Measurements from ENCODE around the gene ZNF331. TPM values are rescaled to one million over a fixed set of nuclear protein-coding genes. Genes with fewer than 3 reads are reported as not detected.
"Not testable (repeated sequence)": the region's sequence is repeated elsewhere in the genome, so short reads cannot be mapped to it uniquely, and the experiment has no call there.

The ZNF331 gene
- total RNA-seq, 1 experiment from 2014 or later, result 28.0 TPM

GRCh38 chr19:53511357-53511756, 26.6 kb upstream of the ZNF331 start:
- Histone ChIP-seq H3K4me1 (ENCODE audit: insufficient read depth, low read length) (no peaks in the 10 kb centered on the region), H3K4me2 (ENCODE audit: low read length) (no peak overlapping the region), H3K9me3 (ENCODE audit: low read length) (no peaks in the 10 kb centered on the region), H3K9ac (ENCODE audit: low read length) (no peak overlapping the region), H4K20me1 (ENCODE audit: low read length) (no peaks in the 10 kb centered on the region), H3K36me3 (ENCODE audit: low read depth, low read length) (no peaks in the 10 kb centered on the region), H3K27ac (ENCODE audit: low read length) (no peak overlapping the region), H2AFZ (ENCODE audit: low read length) (no peak overlapping the region), H3K9me2 (replicated peaks; ENCODE audit: low read length) (no peaks in the 10 kb centered on the region), H3K4me3 (ENCODE audit: low read length) (no peak overlapping the region), H3K79me2 (ENCODE audit: low read length) (no peaks in the 10 kb centered on the region), H3F3A (ENCODE audit: low read length, unreplicated experiment) (no peaks in the 10 kb centered on the region), H3K27me3 (ENCODE audit: low read length) (no peaks in the 10 kb centered on the region)
- CTCF ChIA-PET, result no interaction called here
- no peak for TF ChIP-seq CTCF (conservative IDR thresholded peaks at IDR 0.05; ENCODE audit: low read depth, low read length)
- TF ChIP-seq EZH2phosphoT487 (IDR thresholded peaks at IDR 0.05; ENCODE audit: borderline replicate concordance, low read length), result no peak
- TF ChIP-seq EZH2 (IDR thresholded peaks at IDR 0.05; ENCODE audit: low read length, unreplicated experiment), result no peak
- ATAC-seq (no peak), DNase-seq (no peak)
- intact Hi-C loops (cut with micrococcal nuclease), result loop anchor here (2.0 kb wide), 1 partner anchor 81 kb away; the partner anchor contains the start of gene ZNF761
- POLR2A ChIA-PET (ENCODE audit: unreplicated experiment), result no interaction called here
- no TSS peak for BruUV-seq (replicated peaks)

DNA sequence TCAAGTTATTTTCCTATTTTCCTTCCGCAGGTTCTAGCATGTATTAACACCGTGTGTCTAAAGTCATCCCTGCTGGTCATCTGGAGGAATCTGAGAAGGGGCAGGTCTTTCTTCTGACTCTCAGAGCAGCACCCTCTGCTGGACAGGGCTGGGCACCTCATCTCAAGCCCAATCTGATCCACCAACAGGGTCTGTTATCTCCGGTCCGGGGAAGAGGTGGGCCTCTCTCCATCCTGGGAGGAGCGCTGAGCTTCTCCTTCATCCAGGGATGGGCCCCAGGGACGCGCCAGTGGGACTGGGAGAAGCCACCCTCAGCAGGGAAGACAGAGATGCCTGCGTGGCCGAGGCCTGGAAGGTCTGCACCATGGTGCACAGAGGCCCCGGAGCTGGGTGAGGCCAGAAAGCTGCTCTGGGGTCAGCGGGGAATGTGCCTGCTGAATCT, 26.0 kb upstream of the ZNF331 start:
- BruUV-seq (replicated peaks), result no TSS peak
- no peaks in the 10 kb centered on the region for H3K9me2 ChIP-seq (replicated peaks; ENCODE audit: low read length)
- POLR2A ChIA-PET (ENCODE audit: unreplicated experiment), result no interaction called here
- no peaks in the 10 kb centered on the region for H3K4me1 ChIP-seq (ENCODE audit: insufficient read depth, low read length)
- no peaks in the 10 kb centered on the region for H3K9me3 ChIP-seq (ENCODE audit: low read length)
- H3K36me3 ChIP-seq (ENCODE audit: low read depth, low read length), result no peaks in the 10 kb centered on the region
- peak; percentile 92 for ATAC-seq
- no peak overlapping the region for H2AFZ ChIP-seq (ENCODE audit: low read length)
- intact Hi-C loops (cut with micrococcal nuclease), result loop anchor here (2.0 kb wide), 1 partner anchor 81 kb away; the partner anchor contains the start of gene ZNF761
- H3K9ac ChIP-seq (ENCODE audit: low read length), result no peak overlapping the region
- no peaks in the 10 kb centered on the region for H3K79me2 ChIP-seq (ENCODE audit: low read length)
- no peaks in the 10 kb centered on the region for H3K27me3 ChIP-seq (ENCODE audit: low read length)
- no peaks in the 10 kb centered on the region for H4K20me1 ChIP-seq (ENCODE audit: low read length)
- CTCF ChIA-PET, result no interaction called here
- no peaks in the 10 kb centered on the region for H3F3A ChIP-seq (ENCODE audit: low read length, unreplicated experiment)
- no peak overlapping the region for H3K27ac ChIP-seq (ENCODE audit: low read length)
- H3K4me2 ChIP-seq (ENCODE audit: low read length), result no peak overlapping the region
- TF ChIP-seq EZH2phosphoT487 (IDR thresholded peaks at IDR 0.05; ENCODE audit: borderline replicate concordance, low read length) (no peak), CTCF (conservative IDR thresholded peaks at IDR 0.05; ENCODE audit: low read depth, low read length) (peak; percentile 78)
- peak; percentile 63 for DNase-seq
- H3K4me3 ChIP-seq (ENCODE audit: low read length), result no peak overlapping the region

- POLR2A ChIA-PET (ENCODE audit: unreplicated experiment); CTCF ChIA-PET: not testable (repeated sequence)
These were observed 22.9 kb upstream of the ZNF331 start for GRCh38 chr19:53515047-53515446.

More at GRCh38 chr19:53515047-53515446, 22.9 kb upstream of the ZNF331 start:
- H3K79me2 ChIP-seq (ENCODE audit: low read length); H2AFZ ChIP-seq (ENCODE audit: low read length); H3K27ac ChIP-seq (ENCODE audit: low read length); H3K9me2 ChIP-seq (replicated peaks; ENCODE audit: low read length); H3K4me2 ChIP-seq (ENCODE audit: low read length); H3F3A ChIP-seq (ENCODE audit: low read length, unreplicated experiment); H3K4me1 ChIP-seq (ENCODE audit: insufficient read depth, low read length); H3K4me3 ChIP-seq (ENCODE audit: low read length); H3K9ac ChIP-seq (ENCODE audit: low read length); H3K9me3 ChIP-seq (ENCODE audit: low read length); ATAC-seq; H3K36me3 ChIP-seq (ENCODE audit: low read depth, low read length); DNase-seq; intact Hi-C loops (cut with micrococcal nuclease); BruUV-seq (replicated peaks); H4K20me1 ChIP-seq (ENCODE audit: low read length); H3K27me3 ChIP-seq (ENCODE audit: low read length): not testable (repeated sequence)
